ENCODE results near the gene PAX8. TPM values are rescaled to one million over a fixed set of nuclear protein-coding genes. Genes with fewer than 3 reads are reported as not detected.

Gene PAX8
- total and polyA plus RNA-seq, 2 of the 13 experiments (the other 11 are each of a cell fraction or from before 2014, with no cell fraction given) = 1.5 to 8.8 TPM

DNA sequence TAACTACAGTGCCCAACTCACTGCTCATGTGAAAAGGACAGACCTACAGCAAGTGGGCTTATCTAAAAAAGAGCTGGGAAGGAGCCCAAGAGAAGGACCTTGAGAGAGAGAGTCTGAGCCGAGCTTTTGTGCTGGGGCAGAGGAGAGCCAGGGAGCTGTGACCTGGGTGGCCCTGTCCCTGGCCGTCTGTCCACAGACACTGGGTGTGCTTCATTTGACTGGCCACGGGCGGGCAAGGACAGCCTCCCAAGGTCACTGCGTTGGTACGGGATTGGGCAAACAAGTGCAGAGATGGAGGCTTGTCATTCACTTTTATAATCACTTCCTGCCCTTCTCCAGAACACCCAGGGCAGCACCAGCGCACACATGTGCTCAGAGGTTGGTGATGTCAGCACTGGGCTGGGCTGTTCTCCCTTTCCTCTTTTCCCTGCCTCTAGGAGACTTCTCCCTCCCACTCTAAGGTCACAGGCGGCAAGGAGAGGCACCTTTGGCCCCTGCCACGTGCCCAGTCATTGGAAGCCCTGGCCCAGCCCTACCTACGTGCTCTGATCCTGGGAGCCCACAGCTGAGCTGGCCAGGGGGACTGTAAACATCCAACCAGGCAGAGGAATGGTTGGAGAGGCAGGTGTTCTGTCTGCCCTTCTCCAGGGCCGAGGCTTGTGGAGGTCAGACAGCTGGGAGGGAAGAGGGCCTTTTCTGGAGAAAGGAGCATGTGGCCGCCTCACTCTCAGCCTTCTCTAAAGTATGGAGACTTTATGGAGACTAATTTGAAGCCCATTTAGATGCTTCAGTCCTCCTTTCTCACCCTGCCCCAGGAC is 111.4 kb downstream of the PAX8 start (continued):
- TF ChIP-seq HMG20A (CRISPR knock-in tag; IDR thresholded peaks at IDR 0.05; ENCODE audit: borderline replicate concordance) (peak; percentile 97; the same call in 1 of the 2 replicates), SRSF9 (IDR thresholded peaks at IDR 0.05; ENCODE audit: borderline replicate concordance, insufficient read depth, low read depth, low read length, poor library complexity, severe bottlenecking) (no peak), LCORL (IDR thresholded peaks at IDR 0.05) (no peak), LCORL (CRISPR knock-in tag; IDR thresholded peaks at IDR 0.05) (peak; percentile 98), MATR3 (CRISPR knock-in tag; IDR thresholded peaks at IDR 0.05) (no peak), SP140L (CRISPR knock-in tag; IDR thresholded peaks at IDR 0.05; ENCODE audit: borderline replicate concordance) (0 out of 2 replicates have a peak, but pooled peaks have one; percentile 80), ZNF33B (CRISPR knock-in tag; IDR thresholded peaks at IDR 0.05) (peak; percentile 70; the same call in 1 of the 2 replicates), XBP1 (CRISPR knock-in tag; IDR thresholded peaks at IDR 0.05) (no peak), ZNF501 (CRISPR knock-in tag; IDR thresholded peaks at IDR 0.05) (peak; percentile 100), ZNF780A (CRISPR knock-in tag; IDR thresholded peaks at IDR 0.05) (peak; percentile 58; the same call in 1 of the 2 replicates), MTA1 (CRISPR knock-in tag; IDR thresholded peaks at IDR 0.05; ENCODE audit: borderline replicate concordance) (peak; percentile 100), KDM5A (IDR thresholded peaks at IDR 0.05; ENCODE audit: borderline replicate concordance, low read length) (no peak), POLR2AphosphoS2 (IDR thresholded peaks at IDR 0.05; ENCODE audit: low read depth, low read length) (no peak), ZNF224 (CRISPR knock-in tag; IDR thresholded peaks at IDR 0.05) (peak; percentile 8; the same call in 1 of the 2 replicates), EHMT2 (IDR thresholded peaks at IDR 0.05; ENCODE audit: borderline replicate concordance, low read depth, low read length) (no peak)
- TF ChIP-seq, protein P1, sequence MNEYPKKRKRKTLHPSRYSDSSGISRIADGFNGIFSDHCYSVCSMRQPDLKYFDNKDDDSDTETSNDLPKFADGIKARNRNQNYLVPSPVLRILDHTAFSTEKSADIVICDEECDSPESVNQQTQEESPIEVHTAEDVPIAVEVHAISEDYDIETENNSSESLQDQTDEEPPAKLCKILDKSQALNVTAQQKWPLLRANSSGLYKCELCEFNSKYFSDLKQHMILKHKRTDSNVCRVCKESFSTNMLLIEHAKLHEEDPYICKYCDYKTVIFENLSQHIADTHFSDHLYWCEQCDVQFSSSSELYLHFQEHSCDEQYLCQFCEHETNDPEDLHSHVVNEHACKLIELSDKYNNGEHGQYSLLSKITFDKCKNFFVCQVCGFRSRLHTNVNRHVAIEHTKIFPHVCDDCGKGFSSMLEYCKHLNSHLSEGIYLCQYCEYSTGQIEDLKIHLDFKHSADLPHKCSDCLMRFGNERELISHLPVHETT (CRISPR knock-in tag; conservative IDR thresholded peaks at IDR 0.05) = peak; percentile 58; the same call in 1 of the 2 replicates
- TF ChIP-seq, protein P2, sequence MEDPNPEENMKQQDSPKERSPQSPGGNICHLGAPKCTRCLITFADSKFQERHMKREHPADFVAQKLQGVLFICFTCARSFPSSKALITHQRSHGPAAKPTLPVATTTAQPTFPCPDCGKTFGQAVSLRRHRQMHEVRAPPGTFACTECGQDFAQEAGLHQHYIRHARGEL (CRISPR knock-in tag; IDR thresholded peaks at IDR 0.05) = no peak
- TF ChIP-seq, protein P3, sequence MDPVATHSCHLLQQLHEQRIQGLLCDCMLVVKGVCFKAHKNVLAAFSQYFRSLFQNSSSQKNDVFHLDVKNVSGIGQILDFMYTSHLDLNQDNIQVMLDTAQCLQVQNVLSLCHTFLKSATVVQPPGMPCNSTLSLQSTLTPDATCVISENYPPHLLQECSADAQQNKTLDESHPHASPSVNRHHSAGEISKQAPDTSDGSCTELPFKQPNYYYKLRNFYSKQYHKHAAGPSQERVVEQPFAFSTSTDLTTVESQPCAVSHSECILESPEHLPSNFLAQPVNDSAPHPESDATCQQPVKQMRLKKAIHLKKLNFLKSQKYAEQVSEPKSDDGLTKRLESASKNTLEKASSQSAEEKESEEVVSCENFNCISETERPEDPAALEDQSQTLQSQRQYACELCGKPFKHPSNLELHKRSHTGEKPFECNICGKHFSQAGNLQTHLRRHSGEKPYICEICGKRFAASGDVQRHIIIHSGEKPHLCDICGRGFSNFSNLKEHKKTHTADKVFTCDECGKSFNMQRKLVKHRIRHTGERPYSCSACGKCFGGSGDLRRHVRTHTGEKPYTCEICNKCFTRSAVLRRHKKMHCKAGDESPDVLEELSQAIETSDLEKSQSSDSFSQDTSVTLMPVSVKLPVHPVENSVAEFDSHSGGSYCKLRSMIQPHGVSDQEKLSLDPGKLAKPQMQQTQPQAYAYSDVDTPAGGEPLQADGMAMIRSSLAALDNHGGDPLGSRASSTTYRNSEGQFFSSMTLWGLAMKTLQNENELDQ (CRISPR knock-in tag; IDR thresholded peaks at IDR 0.05; ENCODE audit: borderline replicate concordance) = no peak
